A549 (cell line): ENCODE results near the gene SRCIN1. TPM values are rescaled to one million over a fixed set of nuclear protein-coding genes. Genes with fewer than 3 reads are reported as not detected.

Experiments used
- ATAC-seq, 2 experiments: fragments of 200-7000 bp in 1 of 2; fragments of >200 bp in 1 of 2; cut with Nextera tagmentation in 1 of 2; cut with Tn5 transposase in 1 of 2; 3 replicates each; pipeline versions ENCODE4 v1.8.0 to v1.9.1; 2018 to 2020; ENCODE audit warnings: mild to moderate bottlenecking in 1 of 2, moderate library complexity in 1 of 2
- CTCF ChIA-PET: fragments of 300-600 bp; sonication (Branson Sonifier 250); formaldehyde crosslinking; extraction: SDS; loops from one replicate; lab custom pipeline; 2021; ENCODE audit warnings: antibody characterized with exemption, inconsistent platforms; lab: Yijun Ruan, JAX
- POLR2A ChIA-PET: fragments of 350-600 bp; formaldehyde crosslinking; extraction: SDS; loops from one replicate; lab custom pipeline; 2021; ENCODE audit warnings: antibody characterized with exemption, inconsistent platforms; lab: Yijun Ruan, JAX
- DNase-seq, 2 experiments: peaks; one replicate each; pipeline versions ENCODE4 v3.0.0 to v3.0.0-alpha.2; 2011 to 2016; ENCODE audit warnings: low read depth in 1 of 2, low spot score in 1 of 2
- FAIRE-seq: peaks from 2 replicates; lab custom pipeline; 2011; peaks lifted over from hg19 to GRCh38; lab: Jason Lieb, UNC
- H3K27ac ChIP-seq, 2 experiments: fragments of >200 bp; sonication (Bioruptor Twin); formaldehyde crosslinking; 3 replicates each; pipeline ENCODE4 v1.5.1; 2016 to 2017
- H3K4me1 ChIP-seq: fragments of >200 bp; sonication (Bioruptor Twin); formaldehyde crosslinking; 3 replicates; pipeline ENCODE4 v1.6.1; 2016
- H3K4me2 ChIP-seq: fragments of >200 bp; sonication (Bioruptor Twin); formaldehyde crosslinking; 3 replicates; pipeline ENCODE4 v1.6.1; 2016
- H3K4me3 ChIP-seq: fragments of >200 bp; sonication (Bioruptor Twin); formaldehyde crosslinking; 3 replicates; pipeline ENCODE4 v1.5.1; 2016
- H3K9me3 ChIP-seq: fragments of >200 bp; sonication (Bioruptor Twin); formaldehyde crosslinking; 3 replicates; pipeline ENCODE4 v1.6.1; 2016
- BHLHE40 ChIP-seq: IDR thresholded peaks from 2 replicates; pipeline ENCODE4 v1.6.1; 2012; ENCODE audit warnings: low read depth, low read length, inconsistent platforms
- CBX8 ChIP-seq: fragments of 200-600 bp; sonication (generic); IDR thresholded peaks from 2 replicates; pipeline ENCODE4 v1.6.1; 2016
- CEBPB ChIP-seq, 2 experiments: fragments of >200 bp in 1 of 2; sonication (Bioruptor Twin) in 1 of 2; formaldehyde crosslinking in 1 of 2; IDR thresholded peaks; 2 replicates each; pipeline ENCODE4 v1.6.1; 2012 to 2016
- CHD4 ChIP-seq: fragments of 200-600 bp; sonication (generic); IDR thresholded peaks from 2 replicates; pipeline ENCODE4 v1.6.1; 2016; ENCODE audit warnings: antibody characterized with exemption, mild to moderate bottlenecking, borderline replicate concordance
- EHF ChIP-seq: fragments of 250-450 bp; sonication (Bioruptor Pico); IDR thresholded peaks from 2 replicates; pipeline ENCODE4 v1.5.0; 2020; ENCODE audit warnings: mild to moderate bottlenecking
- EHMT2 ChIP-seq: fragments of 200-600 bp; sonication (generic); IDR thresholded peaks from 2 replicates; pipeline ENCODE4 v1.6.1; 2016; ENCODE audit warnings: antibody characterized with exemption, low read depth, mild to moderate bottlenecking, moderate library complexity
- EP300 ChIP-seq, 2 experiments: fragments of >200 bp; sonication (Bioruptor Twin); formaldehyde crosslinking; IDR thresholded peaks; 2 replicates in 1 of 2; 3 replicates in 1 of 2; pipeline ENCODE4 v1.6.1; 2016 to 2017
- ESRRA ChIP-seq: fragments of 150-350 bp; IDR thresholded peaks from 2 replicates; pipeline ENCODE4 v1.6.1; 2014; ENCODE audit warnings: mild to moderate bottlenecking, low read length, borderline replicate concordance
- FOSL2 ChIP-seq, 2 experiments: fragments of 450-650 bp in 1 of 2; fragments of >200 bp in 1 of 2; sonication (Bioruptor Twin) in 1 of 2; formaldehyde crosslinking; IDR thresholded peaks; 2 replicates each; pipeline versions ENCODE4 v1.5.0 to v1.6.1; 2016 to 2020; ENCODE audit warnings: mild to moderate bottlenecking in 1 of 2, moderate library complexity in 1 of 2
- GATA3 ChIP-seq: IDR thresholded peaks from 2 replicates; pipeline ENCODE4 v1.6.1; 2012; ENCODE audit warnings: borderline replicate concordance
- HDAC2 ChIP-seq: fragments of 200-600 bp; sonication (generic); IDR thresholded peaks from 2 replicates; pipeline ENCODE4 v1.6.1; 2016
- HEYL ChIP-seq: fragments of 250-450 bp; sonication (Bioruptor Pico); IDR thresholded peaks from 2 replicates; pipeline ENCODE4 v1.8.0; 2021; ENCODE audit warnings: mild to moderate bottlenecking, moderate library complexity
- HOXB5 ChIP-seq: fragments of 250-450 bp; sonication (Bioruptor Pico); IDR thresholded peaks from 2 replicates; pipeline ENCODE4 v1.5.0; 2020; ENCODE audit warnings: mild to moderate bottlenecking, moderate library complexity
- MAZ ChIP-seq: fragments of 150-350 bp; IDR thresholded peaks from 2 replicates; pipeline ENCODE4 v1.6.1; 2014; ENCODE audit warnings: antibody characterized with exemption, low read depth, low read length, borderline replicate concordance
- MYC ChIP-seq: IDR thresholded peaks from 2 replicates; pipeline ENCODE4 v1.6.1; 2012; ENCODE audit warnings: mild to moderate bottlenecking, inconsistent platforms, low read length, improper control_type of control experiment, borderline replicate concordance
- NFE2L2 ChIP-seq: fragments of 150-350 bp; conservative IDR thresholded peaks from 2 replicates; pipeline ENCODE4 v1.6.1; 2014; ENCODE audit warnings: low read length
- PHF8 ChIP-seq: fragments of 200-600 bp; sonication (generic); IDR thresholded peaks from 2 replicates; pipeline ENCODE4 v1.6.1; 2016; ENCODE audit warnings: low read depth, mild to moderate bottlenecking, antibody characterized with exemption, moderate library complexity, borderline replicate concordance
- POLR2A ChIP-seq: IDR thresholded peaks from 2 replicates; pipeline ENCODE4 v1.6.1; 2012; ENCODE audit warnings: mild to moderate bottlenecking, low read length
- POLR2AphosphoS2 ChIP-seq: conservative IDR thresholded peaks from 2 replicates; pipeline ENCODE4 v1.6.1; 2012; ENCODE audit warnings: low read length, improper control_type of control experiment, inconsistent platforms
- RARB ChIP-seq: fragments of 250-450 bp; sonication (Bioruptor Pico); IDR thresholded peaks from 2 replicates; pipeline ENCODE4 v1.8.0; 2021; ENCODE audit warnings: mild to moderate bottlenecking, moderate library complexity
- RCOR1 ChIP-seq: fragments of 150-350 bp; IDR thresholded peaks from 2 replicates; pipeline ENCODE4 v1.6.1; 2014; ENCODE audit warnings: antibody characterized with exemption, low read length, low read depth
- SREBF2 ChIP-seq: fragments of 450-650 bp; IDR thresholded peaks from 2 replicates; pipeline ENCODE4 v1.6.1; 2014; ENCODE audit warnings: mild to moderate bottlenecking, moderate library complexity
- TP53 ChIP-seq: fragments of 250-450 bp; sonication (Bioruptor Pico); IDR thresholded peaks from 2 replicates; pipeline ENCODE4 v1.5.0; 2021; ENCODE audit warnings: mild to moderate bottlenecking, moderate library complexity
- ZFP36 ChIP-seq: fragments of 450-650 bp; IDR thresholded peaks from 2 replicates; pipeline ENCODE4 v1.6.1; 2014; ENCODE audit warnings: borderline replicate concordance; ENCODE audit not compliant: partially characterized antibody
- WGBS: methylation state at CpG from one replicate; pipeline ENCODE4 v1.1.6; 2017; ENCODE audit errors: missing lambda C conversion rate; 5-methylcytosine and 5-hydroxymethylcytosine counted together
- polyA plus RNA-seq, 4 experiments: library from polyadenylated mRNA; depleted of rRNA in 3 of 4; stranded (reverse); fragments of >200 nt; fragmentation: RNase III in 1 of 4; extraction: RNeasy Plus Mini Kit Qiagen cat#74134 plus additional on column Dnase treatment in 1 of 4; gene quantifications; 2 replicates in 3 of 4; 3 replicates in 1 of 4; pipeline ENCODE4 v1.2.3, GENCODE V29; 2011 to 2017
- TF ChIP-seq, protein P1 (sequence below): fragments of >200 bp; sonication (Bioruptor Twin); formaldehyde crosslinking; IDR thresholded peaks from 2 replicates; pipeline ENCODE4 v1.6.1; 2016
- TF ChIP-seq, protein P2 (sequence below): IDR thresholded peaks from 2 replicates; pipeline ENCODE4 v1.6.1; 2012
- TF ChIP-seq, protein P3 (sequence below): fragments of 250-450 bp; sonication (Bioruptor Pico); IDR thresholded peaks from 2 replicates; pipeline ENCODE4 v1.5.0; 2020; ENCODE audit warnings: low read depth, mild to moderate bottlenecking, moderate library complexity
- TF ChIP-seq, protein P4 (sequence below): fragments of >200 bp; sonication (Bioruptor Twin); formaldehyde crosslinking; IDR thresholded peaks from 3 replicates; pipeline ENCODE4 v1.5.1; 2016

The SRCIN1 gene
- polyA plus RNA-seq, 2 of the 4 experiments (the other 2 are of a cell fraction) = 1.4 to 2.1 TPM

DNA sequence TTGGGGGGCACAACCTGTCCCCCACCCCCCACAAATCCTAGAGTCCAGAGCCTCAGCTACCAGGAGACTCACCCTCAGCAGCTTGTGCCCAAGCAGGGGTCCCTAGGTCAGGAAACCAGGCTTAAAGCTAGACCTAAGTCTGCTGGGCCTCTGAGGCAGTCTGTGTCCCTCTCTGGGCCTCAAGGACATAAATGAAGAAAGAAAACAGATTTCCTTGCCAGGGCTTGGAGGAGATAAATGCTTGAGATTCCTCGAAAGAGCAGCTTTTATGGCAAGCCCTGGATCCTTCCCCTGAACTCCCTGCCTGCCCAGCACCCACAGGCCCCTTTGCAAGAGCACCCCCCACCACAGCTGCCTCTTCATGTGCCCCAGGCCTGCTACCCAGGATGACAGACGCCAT is 3.3 kb downstream of the SRCIN1 start:
- FAIRE-seq (no peak), ATAC-seq (no peak), DNase-seq (no peak)
- Histone ChIP-seq H3K9me3 (no peaks in the 10 kb centered on the region), H3K4me3 (no peak overlapping the region), H3K27ac (no peak overlapping the region), H3K4me2 (no peak overlapping the region), H3K4me1 (peaks cover 25% of the 10 kb centered on the region)
- WGBS = 30% methylated on average over 2 of the region's 2 CpGs
- TF ChIP-seq ZFP36 = peak; percentile 69
- no peak for TF ChIP-seq MAZ
- ChIA-PET POLR2A (interaction anchor here (0.7 kb wide), 1 partner anchor 99 kb away, joined by 5 read pairs; no protein-coding TSS in a partner anchor), CTCF (interaction anchor here (2.9 to 33.9 kb wide), 4 partner anchors 13 to 66 kb away, joined by 8 to 948 read pairs (median 366); no protein-coding TSS in a partner anchor)

DNA sequence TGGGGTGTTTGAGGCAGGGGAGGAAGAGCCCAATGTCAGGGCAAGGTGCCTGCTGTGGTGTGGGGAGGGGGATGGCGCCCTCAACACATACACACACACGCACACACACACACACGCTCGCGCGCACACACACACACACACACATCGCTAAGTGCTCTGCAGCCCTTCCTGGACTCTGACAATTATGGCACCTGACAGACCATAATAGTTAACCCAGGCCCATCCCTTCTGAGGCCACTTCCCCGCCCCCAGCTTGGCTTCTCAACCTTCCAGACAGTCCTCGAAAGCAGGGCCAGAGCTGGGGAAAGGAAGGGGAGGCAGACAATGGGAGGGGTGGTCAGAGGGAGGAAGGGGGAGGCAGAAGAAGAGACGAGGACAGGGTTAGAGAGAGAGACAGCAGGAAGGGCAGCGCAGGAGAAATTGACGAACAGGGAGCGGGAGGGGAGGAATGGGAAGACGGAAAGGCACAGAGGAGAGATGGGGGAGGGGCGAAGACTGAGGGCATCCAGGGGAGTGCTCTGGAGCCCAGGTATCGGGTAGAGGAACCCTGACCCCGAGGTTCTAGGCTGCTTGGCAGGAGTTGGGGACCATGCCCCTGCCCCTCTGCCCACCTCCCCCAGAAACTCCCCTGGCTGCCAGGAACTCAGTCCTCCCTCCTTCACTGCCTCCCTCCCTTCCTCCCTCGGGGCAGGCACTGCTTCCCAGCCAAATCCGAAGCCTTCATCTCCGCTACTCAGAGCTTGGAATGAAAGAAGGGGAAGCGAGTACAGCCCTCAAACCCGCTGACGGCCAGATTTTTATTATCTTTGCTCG is 4.0 kb downstream of the SRCIN1 start:
- 75% methylated on average over 24 of the region's 24 CpGs for WGBS
- TF ChIP-seq, protein P1, sequence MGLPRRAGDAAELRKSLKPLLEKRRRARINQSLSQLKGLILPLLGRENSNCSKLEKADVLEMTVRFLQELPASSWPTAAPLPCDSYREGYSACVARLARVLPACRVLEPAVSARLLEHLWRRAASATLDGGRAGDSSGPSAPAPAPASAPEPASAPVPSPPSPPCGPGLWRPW = no peak
- no peak for TF ChIP-seq NFE2L2
- TF ChIP-seq FOSL2 (IDR thresholded peaks at IDR 0.05) = no peak
- TF ChIP-seq FOSL2 (CRISPR knock-in tag; IDR thresholded peaks at IDR 0.05) = no peak
- no peak for TF ChIP-seq CEBPB (IDR thresholded peaks at IDR 0.05)
- no peak for TF ChIP-seq PHF8
- no peak for TF ChIP-seq EP300 (IDR thresholded peaks at IDR 0.05)
- TF ChIP-seq RCOR1 = no peak
- TF ChIP-seq HDAC2 = no peak
- TF ChIP-seq POLR2A = no peak
- Histone ChIP-seq H3K4me3 (no peak overlapping the region), H3K4me2 (0 out of 3 replicates have a peak overlapping the region, but pooled peaks have one; percentile 23), H3K27ac (no peak overlapping the region; a peak in 1 of 6 replicates), H3K9me3 (no peaks in the 10 kb centered on the region), H3K4me1 (peaks cover 19% of the 10 kb centered on the region)
- POLR2A ChIA-PET = no interaction called here
- no peak for ATAC-seq
- FAIRE-seq = no peak
- DNase-seq = peak; percentile 47 to 51
- CTCF ChIA-PET = interaction anchor here (2.9 to 33.9 kb wide), 4 partner anchors 12 to 66 kb away, joined by 8 to 948 read pairs (median 366); no protein-coding TSS in a partner anchor

DNA sequence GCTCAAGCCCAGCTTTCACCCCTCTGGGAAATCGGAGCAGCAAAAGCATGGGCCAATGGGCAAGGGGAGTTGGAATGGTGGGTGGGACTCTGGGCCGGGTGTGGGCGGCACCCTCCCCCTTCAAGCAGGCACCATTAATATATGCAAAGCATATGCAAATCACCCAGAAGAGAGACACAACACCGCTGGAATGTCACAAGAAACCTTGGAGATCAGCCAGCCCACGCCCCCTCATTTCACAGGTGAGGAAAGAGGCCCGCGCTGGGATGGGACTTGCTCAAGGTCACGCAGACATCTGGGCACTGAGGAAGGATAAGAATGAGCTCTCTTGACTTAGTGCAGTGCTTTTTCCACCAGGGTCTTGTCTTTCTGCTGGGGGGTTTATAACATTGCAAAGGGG is 4.8 kb downstream of the SRCIN1 start:
- CTCF ChIA-PET = interaction anchor here (0.9 to 33.9 kb wide), 5 partner anchors 4 to 83 kb away, joined by 3 to 948 read pairs (median 525); partner anchors contain the start of gene SRCIN1
- no peak overlapping the region for H3K27ac ChIP-seq
- peaks cover 16% of the 10 kb centered on the region for H3K4me1 ChIP-seq
- WGBS = 82% methylated on average over 8 of the region's 8 CpGs
- POLR2A ChIA-PET = no interaction called here
- no peak overlapping the region for H3K4me2 ChIP-seq
- ATAC-seq (no peak), DNase-seq (no peak), FAIRE-seq (no peak)
- TF ChIP-seq EHMT2 = no peak
- no peak for TF ChIP-seq EHF
- TF ChIP-seq NFE2L2 = no peak
- TF ChIP-seq, protein P2, sequence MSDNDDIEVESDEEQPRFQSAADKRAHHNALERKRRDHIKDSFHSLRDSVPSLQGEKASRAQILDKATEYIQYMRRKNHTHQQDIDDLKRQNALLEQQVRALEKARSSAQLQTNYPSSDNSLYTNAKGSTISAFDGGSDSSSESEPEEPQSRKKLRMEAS = no peak
- TF ChIP-seq POLR2AphosphoS2 = no peak
- TF ChIP-seq HEYL (CRISPR knock-in tag) = no peak
- no peak for TF ChIP-seq CEBPB (IDR thresholded peaks at IDR 0.05)
- TF ChIP-seq SREBF2 = no peak
- no peak for TF ChIP-seq HOXB5 (CRISPR knock-in tag)
- TF ChIP-seq MYC = no peak
- TF ChIP-seq, protein P1 = no peak
- no peak for TF ChIP-seq CHD4
- no peak for TF ChIP-seq GATA3
- no peak for TF ChIP-seq RARB
- no peak for TF ChIP-seq BHLHE40
- TF ChIP-seq, protein P3, sequence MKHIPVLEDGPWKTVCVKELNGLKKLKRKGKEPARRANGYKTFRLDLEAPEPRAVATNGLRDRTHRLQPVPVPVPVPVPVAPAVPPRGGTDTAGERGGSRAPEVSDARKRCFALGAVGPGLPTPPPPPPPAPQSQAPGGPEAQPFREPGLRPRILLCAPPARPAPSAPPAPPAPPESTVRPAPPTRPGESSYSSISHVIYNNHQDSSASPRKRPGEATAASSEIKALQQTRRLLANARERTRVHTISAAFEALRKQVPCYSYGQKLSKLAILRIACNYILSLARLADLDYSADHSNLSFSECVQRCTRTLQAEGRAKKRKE (CRISPR knock-in tag) = no peak
- TF ChIP-seq CBX8 = no peak
- TF ChIP-seq ESRRA = no peak
- TF ChIP-seq, protein P4, sequence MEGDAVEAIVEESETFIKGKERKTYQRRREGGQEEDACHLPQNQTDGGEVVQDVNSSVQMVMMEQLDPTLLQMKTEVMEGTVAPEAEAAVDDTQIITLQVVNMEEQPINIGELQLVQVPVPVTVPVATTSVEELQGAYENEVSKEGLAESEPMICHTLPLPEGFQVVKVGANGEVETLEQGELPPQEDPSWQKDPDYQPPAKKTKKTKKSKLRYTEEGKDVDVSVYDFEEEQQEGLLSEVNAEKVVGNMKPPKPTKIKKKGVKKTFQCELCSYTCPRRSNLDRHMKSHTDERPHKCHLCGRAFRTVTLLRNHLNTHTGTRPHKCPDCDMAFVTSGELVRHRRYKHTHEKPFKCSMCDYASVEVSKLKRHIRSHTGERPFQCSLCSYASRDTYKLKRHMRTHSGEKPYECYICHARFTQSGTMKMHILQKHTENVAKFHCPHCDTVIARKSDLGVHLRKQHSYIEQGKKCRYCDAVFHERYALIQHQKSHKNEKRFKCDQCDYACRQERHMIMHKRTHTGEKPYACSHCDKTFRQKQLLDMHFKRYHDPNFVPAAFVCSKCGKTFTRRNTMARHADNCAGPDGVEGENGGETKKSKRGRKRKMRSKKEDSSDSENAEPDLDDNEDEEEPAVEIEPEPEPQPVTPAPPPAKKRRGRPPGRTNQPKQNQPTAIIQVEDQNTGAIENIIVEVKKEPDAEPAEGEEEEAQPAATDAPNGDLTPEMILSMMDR = no peak
- TF ChIP-seq TP53 (CRISPR knock-in tag) = no peak
- H3K4me3 ChIP-seq = no peak overlapping the region
- no peaks in the 10 kb centered on the region for H3K9me3 ChIP-seq
